SIG-M5 treated with dmso at 0.1 percent for 504 hours (cell line): ENCODE measurements around the gene CCDC57.
"Not testable (repeated sequence)": the region's sequence is repeated elsewhere in the genome, so short reads cannot be mapped to it uniquely, and the experiment has no call there.

Source experiments
- DNase-seq: peaks from one replicate; lab custom pipeline; 2025; ENCODE audit not compliant: unreplicated experiment; lab: John Stamatoyannopoulos, UW

Gene CCDC57

DNA sequence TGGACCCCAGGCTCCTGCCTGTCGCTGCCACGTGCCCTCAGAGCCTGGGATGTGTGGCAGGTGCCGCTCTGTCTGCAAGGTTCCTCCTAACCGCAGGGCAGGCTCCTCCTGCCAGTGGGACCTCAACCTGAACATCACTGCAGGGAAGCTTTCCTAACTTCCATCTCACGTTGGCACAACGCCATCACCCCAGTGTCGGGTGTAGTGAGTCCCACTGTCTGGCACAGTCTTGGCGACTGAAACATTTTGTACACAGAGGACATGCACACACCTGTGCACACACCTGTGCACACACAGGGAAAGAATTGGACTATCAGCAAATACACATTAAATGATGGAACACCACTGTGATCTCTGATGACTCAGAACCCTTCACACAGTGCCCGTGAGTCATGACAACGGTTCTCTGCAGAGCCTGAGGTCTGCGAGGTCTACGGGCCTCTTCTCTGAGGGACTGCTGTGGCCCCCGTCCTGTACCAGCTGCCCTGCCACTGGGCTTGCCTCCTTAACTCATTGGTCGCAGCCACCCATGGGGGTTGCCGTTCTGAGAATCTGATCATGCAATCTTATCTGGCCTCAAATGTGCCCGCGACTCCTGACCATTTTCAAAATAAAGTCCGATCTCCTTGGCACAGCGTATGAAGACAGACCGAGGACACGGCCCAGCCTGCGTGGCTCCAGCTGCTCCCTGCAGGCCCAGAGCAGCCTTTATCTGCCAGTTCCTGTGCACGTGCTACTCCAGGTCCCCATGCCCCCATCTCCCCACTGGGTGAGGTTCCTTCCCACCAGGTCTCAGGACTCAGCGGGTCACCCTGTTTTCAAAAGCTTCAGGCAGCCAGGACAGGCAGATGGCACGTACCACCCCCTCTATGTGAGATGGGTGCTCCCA lies 7.6 kb downstream of the CCDC57 start:
- DNase-seq, result peak; percentile 13

DNA sequence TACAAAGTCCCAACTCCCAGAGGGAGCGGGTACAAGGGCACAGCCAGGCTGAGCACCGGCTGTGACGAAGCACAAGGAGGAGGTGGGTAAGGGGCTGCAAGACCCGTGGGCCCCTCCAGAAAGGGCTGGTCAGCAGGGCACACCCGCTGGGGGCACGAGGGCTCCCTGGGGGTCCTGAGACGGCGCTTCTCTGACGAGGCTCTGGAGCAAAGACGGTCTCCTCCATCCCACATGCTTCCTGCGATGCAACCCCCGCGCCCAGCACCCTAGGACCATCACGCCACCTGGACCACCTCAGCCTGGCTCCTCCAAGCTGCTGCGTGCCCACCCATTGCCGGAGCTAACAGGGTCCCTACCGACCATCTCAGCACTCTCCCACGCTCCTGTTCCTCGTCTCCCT lies 8.7 kb downstream of the CCDC57 start:
- DNase-seq, result no peak

DNA sequence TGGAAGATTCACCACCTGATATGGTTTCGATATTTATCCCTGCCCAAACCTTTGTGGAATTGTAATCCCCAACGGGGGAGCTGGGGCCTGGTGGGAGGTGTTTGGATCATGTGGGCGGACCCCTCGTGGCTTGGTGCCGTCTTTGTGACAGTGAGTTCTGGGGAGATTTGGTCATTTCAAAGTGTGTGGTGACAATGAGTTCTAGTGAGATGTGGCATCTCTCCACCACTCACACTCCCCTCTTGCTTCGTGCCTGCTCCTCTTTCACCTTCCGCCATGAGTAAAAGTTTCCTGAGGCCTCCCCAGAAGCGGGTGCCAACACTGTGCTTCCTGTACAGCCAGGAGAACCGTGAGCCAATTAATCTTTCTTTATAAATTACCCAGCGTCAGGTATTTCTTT lies 9.7 kb downstream of the CCDC57 start:
- no peak for DNase-seq

DNA sequence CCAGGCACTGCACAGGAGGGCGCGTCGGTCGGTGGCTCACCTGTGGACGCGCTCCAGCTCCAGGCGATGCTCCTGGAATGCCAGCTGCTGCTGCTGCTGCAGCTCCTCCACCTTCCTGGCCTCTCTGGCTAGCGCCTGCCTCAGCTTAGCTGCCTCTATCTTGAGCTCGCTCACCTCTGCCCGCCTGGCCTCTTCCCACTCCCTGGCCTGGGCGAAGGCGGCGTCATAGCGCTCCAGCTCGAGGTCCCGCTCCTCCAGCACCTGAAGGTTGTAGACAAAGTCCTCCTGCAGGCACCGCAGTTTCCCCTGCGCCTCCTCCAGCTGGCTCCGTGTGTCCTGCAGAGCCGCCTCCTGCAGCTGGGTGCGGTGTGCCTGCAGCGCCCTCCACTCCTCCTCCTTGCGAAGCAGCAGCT lies 11.1 kb downstream of the CCDC57 start:
- no peak for DNase-seq

DNA sequence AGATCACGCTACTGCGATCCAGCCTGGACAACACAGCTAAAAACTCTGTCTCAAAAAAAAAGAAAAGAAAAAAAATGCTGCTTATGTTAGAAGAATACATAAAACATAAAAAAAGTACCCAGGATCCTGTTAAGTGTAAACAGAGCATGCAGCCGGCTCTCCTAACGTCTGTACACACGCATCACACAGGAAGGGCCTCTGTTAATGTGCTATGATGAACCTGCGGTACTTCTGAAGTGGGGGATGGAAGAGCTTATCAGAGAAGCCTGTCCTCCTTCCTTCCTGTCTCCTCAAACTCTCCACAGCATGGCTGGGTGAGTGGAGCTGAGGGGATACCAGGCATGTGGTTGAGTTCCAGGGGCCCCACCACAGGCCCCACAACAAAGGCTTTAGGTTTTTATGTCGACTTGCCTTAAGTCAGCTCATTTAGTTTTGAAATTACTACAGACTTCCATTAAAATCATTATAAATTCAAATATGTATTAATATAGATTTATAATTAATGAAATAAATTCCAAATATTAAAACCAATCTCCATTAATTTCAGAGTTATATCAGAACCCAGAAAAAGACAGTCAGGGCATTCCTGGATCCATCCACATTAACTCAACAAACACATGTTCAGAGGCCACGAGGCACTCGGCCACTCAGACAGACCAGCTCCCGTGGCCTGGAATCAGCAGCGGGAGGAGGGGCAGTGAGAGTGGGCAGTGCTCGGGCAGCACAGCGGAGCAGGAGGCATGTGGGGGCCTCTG lies 11.7 kb downstream of the CCDC57 start:
- DNase-seq, result no peak

DNA sequence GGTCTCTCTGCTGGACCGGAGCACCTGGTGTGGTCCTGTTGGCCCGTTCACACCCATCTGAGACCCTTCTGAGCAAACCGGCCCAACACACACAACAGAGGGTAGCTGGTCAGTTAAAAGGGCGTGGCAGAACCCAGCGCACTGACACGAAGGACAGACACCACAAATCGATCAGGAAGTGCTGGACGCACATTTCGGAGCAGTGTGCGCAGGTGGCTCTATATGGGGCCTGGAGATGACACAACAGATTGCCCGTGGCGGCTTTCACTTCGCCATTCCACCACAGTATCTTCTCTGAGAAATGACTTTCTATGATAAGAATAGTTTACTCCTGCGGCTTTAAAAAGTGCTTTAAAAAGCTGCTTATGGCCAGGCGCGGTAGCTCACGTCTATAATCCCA lies 12.5 kb downstream of the CCDC57 start:
- DNase-seq, result no peak

DNA sequence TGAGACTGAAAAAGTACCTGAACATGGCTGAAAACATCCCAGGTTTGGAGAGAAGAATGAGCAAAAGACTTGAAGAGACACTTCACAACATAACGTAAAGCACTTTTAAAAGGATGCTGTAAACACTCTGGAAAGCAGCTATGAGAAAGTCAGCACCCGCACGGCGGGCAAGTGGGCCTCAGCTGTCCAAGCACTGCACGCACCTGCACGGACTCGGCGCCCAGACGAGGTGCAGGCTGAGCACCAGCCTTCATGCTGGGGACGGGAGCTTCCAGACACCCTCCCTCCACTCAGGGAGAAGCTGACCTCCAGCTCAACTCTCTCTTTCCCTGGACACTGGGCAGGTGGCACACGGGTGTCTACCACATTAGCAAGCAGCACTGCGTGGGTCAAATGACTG lies 13.1 kb downstream of the CCDC57 start:
- DNase-seq, result no peak

DNA sequence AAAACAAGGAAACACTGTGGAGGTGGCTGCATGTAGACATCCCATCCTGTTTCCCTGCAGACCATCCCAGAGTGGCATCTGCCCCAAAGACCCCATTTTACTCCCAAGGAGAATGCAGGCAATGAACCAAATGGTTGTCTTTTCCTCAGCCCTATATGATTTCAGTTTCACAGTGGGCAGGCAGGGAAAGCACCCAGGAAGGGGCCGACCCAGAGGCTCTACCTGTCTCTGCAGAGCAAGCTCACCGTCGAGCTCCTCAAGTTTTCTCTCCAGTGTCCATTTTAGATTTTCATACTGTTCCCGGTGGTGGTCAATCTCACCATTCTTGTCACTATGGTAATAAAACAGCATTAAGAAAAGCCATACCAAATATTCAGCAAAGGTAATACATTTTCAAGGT lies 14.6 kb downstream of the CCDC57 start:
- DNase-seq, result no peak

DNA sequence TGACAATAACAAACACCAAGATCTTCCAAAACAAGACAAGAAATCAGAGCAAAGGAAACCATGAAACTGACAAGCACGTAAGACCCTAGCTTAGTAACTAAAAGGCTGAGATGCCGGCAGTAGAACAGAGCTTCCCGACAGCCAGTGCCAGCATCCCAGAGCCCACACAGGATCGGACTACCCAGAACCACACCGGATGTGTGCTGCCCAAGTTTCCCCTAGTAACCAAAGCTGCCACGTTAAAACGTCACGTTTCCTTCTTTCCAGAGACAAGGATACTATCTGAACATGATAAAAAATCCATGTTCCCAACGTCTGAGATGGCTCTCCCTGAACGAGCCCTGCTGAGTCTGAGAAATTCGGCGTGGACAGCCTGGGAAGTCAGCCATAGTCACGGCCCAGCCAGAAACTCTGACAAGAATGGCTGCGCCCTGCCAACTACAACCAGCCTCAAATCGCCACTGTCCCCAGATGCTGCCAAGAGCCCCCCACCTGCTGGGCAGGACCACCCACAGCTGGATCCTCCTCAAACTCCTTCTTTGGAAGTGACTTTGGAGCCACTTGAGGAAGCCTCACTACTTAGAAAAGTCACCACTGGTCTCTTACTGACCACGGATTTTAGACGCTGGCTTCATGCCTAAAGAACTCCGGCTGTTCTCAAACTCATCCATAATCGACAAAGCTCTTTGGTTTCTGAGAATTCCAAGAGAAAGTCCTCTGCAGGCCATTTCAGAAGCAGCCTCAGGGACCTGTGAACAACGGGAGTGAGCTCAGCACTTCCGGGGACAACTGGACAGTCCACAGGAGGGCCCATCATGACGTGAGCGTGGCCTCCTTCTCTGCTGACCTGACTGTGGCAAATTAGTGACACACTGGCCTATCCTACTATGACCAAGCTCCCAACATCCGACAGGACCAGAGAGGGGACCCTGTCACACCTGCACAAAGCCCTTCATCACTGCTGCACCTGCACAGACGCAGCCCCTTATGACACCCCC lies 16.7 kb downstream of the CCDC57 start:
- no peak for DNase-seq

DNA sequence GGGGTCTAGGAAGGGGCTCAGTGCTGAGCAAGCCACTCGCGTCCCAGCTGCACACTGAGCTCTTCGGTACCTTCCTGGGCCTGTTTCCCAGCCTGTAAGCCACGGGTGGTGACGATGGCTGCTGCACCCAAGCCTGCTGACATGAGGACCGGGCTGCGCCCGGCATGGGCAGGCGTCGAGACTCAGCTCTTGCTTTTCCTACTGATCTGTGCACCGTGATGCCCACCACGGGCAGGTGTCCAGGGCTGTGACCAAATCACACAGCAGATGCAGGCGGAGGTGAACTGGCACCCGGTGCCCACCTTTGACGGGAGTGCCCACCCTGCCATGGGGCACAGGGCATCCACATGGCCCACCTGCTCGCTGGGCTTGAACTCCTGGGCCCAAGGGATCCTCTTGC lies 17.9 kb downstream of the CCDC57 start:
- DNase-seq, result no peak

DNA sequence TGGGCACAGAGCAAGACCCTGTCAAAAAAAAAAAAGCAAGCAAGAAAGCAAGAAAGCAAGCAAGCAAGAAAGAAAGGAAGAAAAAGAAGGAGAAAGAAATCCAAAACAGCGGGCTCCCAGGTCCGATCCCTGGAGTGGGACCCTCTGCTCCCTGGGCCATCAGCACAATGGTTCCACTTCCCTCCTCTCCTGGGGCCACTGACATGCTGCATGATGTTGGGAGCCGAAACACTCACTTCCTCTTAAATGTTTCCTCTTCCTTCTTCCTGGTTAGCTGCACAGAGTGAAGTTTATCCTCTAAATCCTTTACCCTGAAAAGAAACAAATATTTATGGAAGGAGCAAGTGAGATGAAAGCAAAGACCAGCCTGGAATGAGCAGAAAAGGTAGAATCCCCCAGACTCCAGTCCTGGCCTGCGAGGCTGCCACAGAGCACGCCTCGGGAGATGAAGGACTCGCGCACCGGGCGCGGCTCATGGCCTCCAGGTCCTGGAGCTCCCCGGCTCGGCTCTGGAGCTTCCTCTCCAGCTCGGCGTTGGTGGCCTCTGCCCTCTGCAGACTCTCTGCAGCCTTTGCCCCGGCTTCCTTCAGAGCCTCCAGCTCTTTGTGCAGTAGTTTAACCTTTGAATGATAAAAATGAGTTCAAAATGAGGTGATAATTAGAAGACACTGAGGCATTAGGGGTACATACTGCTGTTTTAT lies 19.0 kb downstream of the CCDC57 start:
- peak; percentile 76 for DNase-seq

DNA sequence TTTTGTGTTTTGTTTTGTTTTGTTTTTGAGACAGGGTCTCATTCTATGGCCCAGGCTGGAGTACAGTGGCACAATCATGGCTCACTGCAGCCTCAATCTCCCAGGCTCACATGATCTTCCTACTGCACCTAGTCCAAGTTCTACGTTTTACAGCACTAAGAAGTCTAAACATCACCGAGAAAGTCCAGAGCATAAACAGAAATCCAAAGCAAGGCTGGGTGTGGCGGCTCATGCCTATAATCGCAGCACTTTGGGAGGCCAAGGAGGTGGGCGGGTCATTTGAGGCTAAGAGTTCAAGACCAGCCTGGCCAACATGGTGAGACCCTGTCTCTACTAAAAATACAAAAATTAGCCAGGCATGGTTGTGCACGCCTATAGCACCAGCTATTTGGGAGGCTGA lies 19.6 kb downstream of the CCDC57 start:
- DNase-seq, result not testable (repeated sequence)

DNA sequence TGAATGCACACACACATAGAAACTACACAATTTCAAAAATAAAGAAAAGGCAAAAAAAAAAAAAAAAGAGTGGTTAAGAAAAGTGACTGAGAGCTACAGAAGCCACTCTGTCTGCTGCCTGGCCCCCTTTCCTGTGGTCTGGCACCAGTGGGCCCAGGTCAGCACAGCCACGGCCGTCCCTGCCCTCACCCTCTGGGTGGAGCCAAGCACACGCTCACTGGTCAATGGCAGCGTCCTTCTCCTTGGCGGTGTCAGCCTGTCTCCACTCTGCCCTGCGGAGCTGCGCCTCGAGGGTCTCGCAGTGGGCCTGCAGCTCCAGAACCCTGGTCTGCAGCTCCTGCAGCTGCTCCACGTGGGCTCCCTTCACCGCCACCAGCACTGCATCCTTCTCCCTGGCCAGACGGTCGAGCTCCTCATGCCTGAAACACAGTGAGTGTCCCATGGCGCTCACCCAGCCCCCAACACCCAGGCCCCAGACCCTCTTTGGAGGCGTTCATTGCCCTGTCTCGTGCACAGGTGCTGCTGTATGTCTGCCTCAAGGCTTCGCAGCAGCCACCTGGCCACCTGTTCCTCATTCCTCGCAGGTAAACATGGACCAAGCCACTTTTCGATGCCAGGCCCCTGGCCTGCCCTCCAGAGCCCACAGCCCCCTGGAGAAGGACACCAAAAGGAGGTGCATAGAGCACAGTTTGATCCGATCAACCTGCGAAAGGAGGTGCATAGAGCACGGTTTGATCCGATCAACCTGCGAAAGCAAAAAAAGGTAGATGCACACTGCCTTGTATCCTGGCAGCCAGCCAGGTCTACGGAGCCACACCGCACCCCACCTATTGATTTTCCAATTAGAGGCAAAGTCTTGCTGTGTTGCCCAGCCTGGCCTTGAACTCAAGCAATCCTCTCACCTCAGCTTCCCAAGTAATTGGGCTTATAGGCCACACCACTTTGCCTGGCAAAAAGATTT lies 24.4 kb downstream of the CCDC57 start:
- DNase-seq, result no peak

DNA sequence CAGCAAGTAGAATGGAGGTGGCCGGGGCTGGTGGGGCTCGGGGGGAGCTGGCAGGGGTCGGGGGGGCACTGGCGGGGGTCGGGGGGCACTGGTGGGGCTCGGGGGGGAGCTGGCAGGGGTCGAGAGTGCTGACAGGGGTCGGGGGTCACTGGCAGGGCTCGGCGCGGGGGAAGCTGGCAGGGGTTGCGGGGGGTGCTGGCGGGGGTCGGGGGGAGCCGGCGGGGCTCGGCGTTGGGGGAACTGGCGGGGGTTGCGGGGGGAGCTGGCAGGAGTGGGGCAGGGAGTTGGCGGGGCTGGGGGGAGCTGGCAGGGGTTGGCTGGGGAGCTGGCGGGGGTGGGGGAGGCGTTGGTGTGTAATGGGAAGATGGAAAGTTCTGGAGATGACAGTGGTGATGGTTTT lies 25.1 kb downstream of the CCDC57 start:
- no peak for DNase-seq

DNA sequence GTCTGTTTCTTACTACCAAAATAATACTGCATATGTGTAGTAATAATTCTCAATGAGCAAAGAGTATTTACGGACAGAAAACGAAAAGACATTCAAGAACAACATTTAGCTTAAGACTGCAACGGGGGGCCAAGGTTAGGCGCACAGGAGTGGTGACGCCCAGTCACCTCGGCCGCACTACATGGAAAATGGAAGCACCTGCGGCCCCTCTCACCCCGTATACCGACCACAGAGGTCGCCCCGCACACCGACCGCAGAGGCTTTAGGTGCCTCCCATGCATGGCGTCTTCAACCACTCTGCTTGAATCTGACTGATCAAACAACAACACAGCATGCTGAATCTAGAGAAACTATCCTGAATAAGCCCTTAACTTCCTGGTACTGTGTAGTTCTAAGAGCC lies 26.4 kb downstream of the CCDC57 start:
- no peak for DNase-seq

DNA sequence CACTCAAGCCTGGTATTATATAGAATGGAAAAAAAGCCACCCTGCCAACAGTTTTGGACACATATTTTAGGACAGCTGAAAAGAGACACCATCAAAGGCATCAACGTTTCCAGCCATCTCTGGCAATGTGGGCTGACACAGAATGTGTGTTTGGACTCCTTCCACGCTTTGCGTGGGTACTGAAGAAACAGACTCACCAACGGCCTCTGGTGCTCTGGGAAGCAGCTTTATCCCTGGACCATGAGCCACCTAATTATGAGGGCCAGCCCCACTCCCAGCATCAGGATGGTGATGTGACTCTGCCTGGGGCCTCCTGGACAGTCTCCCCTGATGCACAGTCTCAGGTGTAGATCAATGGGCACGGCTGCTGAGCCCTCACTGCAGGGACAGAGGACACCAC lies 27.9 kb downstream of the CCDC57 start:
- no peak for DNase-seq

DNA sequence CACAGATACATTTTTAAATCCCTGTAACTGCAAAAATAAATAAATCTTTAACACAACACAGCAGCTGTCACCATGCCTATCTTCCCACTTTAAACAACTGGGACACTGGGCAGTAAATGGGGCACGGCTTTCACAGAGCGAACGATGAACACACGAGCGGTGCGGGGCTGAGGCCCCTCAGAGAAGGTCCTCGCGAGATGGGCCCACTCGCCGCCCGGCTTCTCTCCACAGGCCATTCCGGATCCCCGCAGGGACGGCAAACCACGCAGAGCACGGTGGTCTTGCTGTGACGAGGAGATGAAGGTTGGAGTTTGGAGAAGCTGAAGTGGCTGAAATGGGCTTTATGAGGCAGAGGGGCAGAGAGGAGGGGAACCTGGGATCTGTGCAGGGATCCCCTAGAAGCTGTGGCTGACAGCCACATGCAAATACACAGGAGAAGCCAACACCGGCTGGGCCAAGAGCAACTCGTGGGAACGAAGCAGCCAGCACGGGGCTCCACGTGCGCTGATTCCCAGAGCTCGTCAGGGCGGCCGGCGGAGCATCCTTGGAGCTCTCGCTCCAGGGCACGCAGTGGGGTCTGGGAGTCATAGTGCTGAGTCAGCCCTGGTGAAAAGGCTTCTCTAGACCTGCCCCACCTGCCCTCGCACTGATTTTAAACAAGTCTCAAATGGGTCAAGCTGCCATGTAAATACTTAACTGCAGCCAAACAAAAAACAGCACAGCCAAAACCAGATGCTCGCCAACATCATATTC lies 31.7 kb downstream of the CCDC57 start:
- DNase-seq, result no peak

DNA sequence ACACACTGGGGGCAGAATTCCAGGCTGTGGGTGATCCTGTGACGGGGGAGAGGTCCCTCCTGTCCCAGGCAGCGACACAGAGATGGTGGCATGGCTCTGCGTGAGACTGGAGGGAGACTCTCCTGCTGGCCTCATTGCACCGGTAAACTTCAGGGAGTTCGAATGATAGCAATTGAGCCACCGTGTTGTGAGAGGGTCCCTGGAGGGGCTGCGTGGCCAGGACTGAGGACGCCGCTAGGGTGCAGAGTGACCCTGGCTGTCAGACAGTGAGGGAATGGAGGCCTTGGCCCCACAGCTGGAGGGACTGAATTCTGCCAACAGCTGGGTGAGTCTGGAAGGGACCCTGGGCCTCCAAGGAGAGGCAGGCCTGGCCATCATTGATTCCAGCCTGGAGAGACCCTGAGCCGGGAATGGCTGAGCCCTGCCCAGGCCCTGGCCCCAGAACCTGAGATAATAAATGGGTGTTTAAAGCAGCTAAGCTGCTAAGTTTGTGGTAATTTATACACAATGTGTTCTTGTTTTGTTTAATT lies 32.6 kb downstream of the CCDC57 start:
- DNase-seq, result no peak
